K562 (cell line): ENCODE results near the gene CISD2. TPM values are rescaled to one million over a fixed set of nuclear protein-coding genes. Genes with fewer than 3 reads are reported as not detected.
"Not testable (repeated sequence)": the region's sequence is repeated elsewhere in the genome, so short reads cannot be mapped to it uniquely, and the experiment has no call there.

Experiments
- ATAC-seq: fragments of 200-7000 bp; cut with Tn5 transposase; 3 replicates; pipeline ENCODE4 v1.9.1; 2020; ENCODE audit warnings: moderate library complexity
- BruUV-seq: library from RNA; stranded (reverse); fragments of 400-500 nt; replicated peaks from 2 replicates; lab custom pipeline; 2021; lab: Mats Ljungman, UMichigan
- CTCF ChIA-PET: fragments of 300-600 bp; formaldehyde crosslinking; extraction: SDS; loops from one replicate; lab custom pipeline; 2021; ENCODE audit warnings: low intra/inter-chr PET ratio; lab: Yijun Ruan, JAX
- POLR2A ChIA-PET: fragments of 300-600, 350-650 bp; sonication (Branson Sonifier 250); formaldehyde crosslinking; extraction: SDS; loops from one replicate; lab custom pipeline; 2021; ENCODE audit warnings: antibody characterized with exemption, inconsistent platforms; lab: Yijun Ruan, JAX
- DNase-seq, 4 experiments: peaks; one replicate each; pipeline versions ENCODE4 v3.0.0 to v3.0.0-alpha.2; 2011 to 2018; ENCODE audit warnings: low spot score in 3 of 4, mixed read lengths in 3 of 4; ENCODE audit errors: extremely low read depth in 1 of 4
- FAIRE-seq: peaks from 2 replicates; lab custom pipeline; 2011; peaks lifted over from hg19 to GRCh38; lab: Jason Lieb, UNC
- H2AFZ ChIP-seq: 2 replicates; pipeline ENCODE4 v1.6.0; 2011; ENCODE audit warnings: low read depth, low read length, control low read depth, inconsistent platforms
- H3K27ac ChIP-seq: fragments of 200-600 bp; 3 replicates; pipeline ENCODE4 v1.8.0; 2011; ENCODE audit warnings: low read depth, mild to moderate bottlenecking, control low read depth, inconsistent platforms, low read length, moderate library complexity, mixed read lengths; ENCODE audit errors: extremely low read depth
- H3K27me3 ChIP-seq, 2 experiments: fragments of 300-600 bp in 1 of 2; 2 replicates in 1 of 2; 3 replicates in 1 of 2; pipeline versions ENCODE4 v1.6.0 to v1.8.0; 2011; ENCODE audit warnings: inconsistent platforms in 2 of 2, low read length in 2 of 2, mild to moderate bottlenecking in 1 of 2, mixed read lengths in 1 of 2, moderate library complexity in 1 of 2; ENCODE audit not compliant: control insufficient read depth in 2 of 2, insufficient read depth in 2 of 2
- H3K36me3 ChIP-seq: fragments of 300-600 bp; 3 replicates; pipeline ENCODE4 v1.8.0; 2011; ENCODE audit warnings: mild to moderate bottlenecking, low read length, inconsistent platforms; ENCODE audit not compliant: control insufficient read depth, insufficient read depth
- H3K4me1 ChIP-seq, 2 experiments: fragments of 200-600 bp in 1 of 2; replicated peaks in 1 of 2; 2 replicates in 1 of 2; 3 replicates in 1 of 2; pipeline versions ENCODE4 v1.5.1 to v1.8.0; 2011; ENCODE audit warnings: inconsistent platforms in 2 of 2, low read length in 2 of 2, mild to moderate bottlenecking in 1 of 2, mixed read lengths in 1 of 2, moderate library complexity in 1 of 2; ENCODE audit not compliant: control insufficient read depth in 2 of 2, insufficient read depth in 2 of 2
- H3K4me2 ChIP-seq: 2 replicates; pipeline ENCODE4 v1.6.1; 2011; ENCODE audit warnings: low read length, control low read depth, inconsistent platforms, mixed read lengths; ENCODE audit not compliant: insufficient read depth
- H3K4me3 ChIP-seq: fragments of 200-600 bp; sonication (generic), shearing (Covaris generic); 2 replicates; pipeline ENCODE4 v1.5.1; 2016; ENCODE audit warnings: control low read depth, inconsistent platforms
- H3K79me2 ChIP-seq: fragments of 200-600 bp; 3 replicates; pipeline ENCODE4 v1.8.0; 2011; ENCODE audit warnings: low read length, inconsistent platforms; ENCODE audit not compliant: control insufficient read depth, insufficient read depth
- H3K9ac ChIP-seq, 2 experiments: 2 replicates each; pipeline versions ENCODE4 v1.6.0 to v1.6.1; 2011; ENCODE audit warnings: low read depth in 2 of 2, low read length in 2 of 2, control low read depth in 1 of 2, inconsistent platforms in 1 of 2, mild to moderate bottlenecking in 1 of 2, mixed read lengths in 1 of 2; ENCODE audit not compliant: insufficient read depth in 1 of 2
- H3K9me1 ChIP-seq: one replicate; pipeline ENCODE4 v1.6.0; 2011; ENCODE audit warnings: inconsistent platforms, mild to moderate bottlenecking, low read length, moderate library complexity; ENCODE audit not compliant: control insufficient read depth, insufficient read depth
- H3K9me3 ChIP-seq: replicated peaks from 2 replicates; pipeline ENCODE4 v1.5.1; 2011; ENCODE audit warnings: low read depth, low read length, inconsistent platforms; ENCODE audit not compliant: control insufficient read depth, insufficient read depth
- H4K20me1 ChIP-seq: replicated peaks from 2 replicates; pipeline ENCODE4 v1.6.1; 2011; ENCODE audit warnings: low read length, inconsistent platforms, mixed read lengths; ENCODE audit not compliant: control insufficient read depth, insufficient read depth
- CBFA2T3 ChIP-seq: fragments of 450-650 bp; IDR thresholded peaks from 2 replicates; pipeline ENCODE4 v1.6.1; 2017
- RCOR1 ChIP-seq, 2 experiments: IDR thresholded peaks; 2 replicates each; pipeline ENCODE4 v1.6.1; 2012; ENCODE audit warnings: low read depth in 2 of 2, low read length in 2 of 2, borderline replicate concordance in 1 of 2, improper control_type of control experiment in 1 of 2
- WGBS: fragments of 100-300 bp; shearing (Covaris generic); methylation state at CpG from one replicate; pipeline ENCODE4 v1.1.6; 2016; ENCODE audit warnings: low coverage, mixed read lengths; ENCODE audit not compliant: insufficient coverage; ENCODE audit errors: missing lambda C conversion rate; 5-methylcytosine and 5-hydroxymethylcytosine counted together
- in situ Hi-C: fragments of 300-500 bp; cut with MboI; formaldehyde crosslinking; loops from 4 replicates; pipeline ENCODE4 v1.15.0; 2018; ENCODE audit warnings: inconsistent platforms, mixed read lengths
- intact Hi-C: fragments of 100-400 bp; cut with micrococcal nuclease; formaldehyde crosslinking; loops from 2 replicates; pipeline ENCODE4 v1.14.2; 2022
- polyA plus RNA-seq, 8 experiments: library from polyadenylated mRNA; depleted of rRNA in 4 of 8; stranded (reverse) in 5 of 8; unstranded in 3 of 8; fragments of >200 nt; fragmentation: Nextera tagmentation in 2 of 8; fragmentation: Illumina TruSeq in 1 of 8; extraction: Ambion mirVana in 2 of 8; extraction: Trizol in 1 of 8; gene quantifications; 2 replicates each; pipeline versions ENCODE4 v1.2.1 to v1.2.3, GENCODE V29; 2011 to 2014; ENCODE audit warnings: inconsistent platforms in 1 of 8, missing spikeins in 1 of 8
- total RNA-seq, 7 experiments: library from RNA; depleted of rRNA in 6 of 7; stranded (reverse); fragments of >200 nt in 6 of 7; fragmentation: Illumina TruSeq in 2 of 7; extraction: Trizol in 2 of 7; gene quantifications; 2 replicates each; pipeline versions ENCODE4 v1.2.1 to v1.2.3, GENCODE V29; 2011 to 2021; ENCODE audit warnings: low replicate concordance in 1 of 7
- TF ChIP-seq, protein P1 (sequence below), 2 experiments: fragments of 450-650 bp in 1 of 2; sonication (generic) in 1 of 2; formaldehyde crosslinking in 1 of 2; IDR thresholded peaks in 1 of 2; conservative IDR thresholded peaks in 1 of 2; 2 replicates each; pipeline versions ENCODE4 v1.6.1 to v1.8.1; 2016 to 2023; ENCODE audit warnings: mild to moderate bottlenecking in 2 of 2, moderate library complexity in 2 of 2, inconsistent platforms in 1 of 2, missing genetic modification reagents in 1 of 2

CISD2 gene
- total and polyA plus RNA-seq, 9 of the 15 experiments (the other 6 are each of a cell fraction or from before 2014, with no cell fraction given), result 37.8 to 91.4 (median 59.8) TPM

DNA sequence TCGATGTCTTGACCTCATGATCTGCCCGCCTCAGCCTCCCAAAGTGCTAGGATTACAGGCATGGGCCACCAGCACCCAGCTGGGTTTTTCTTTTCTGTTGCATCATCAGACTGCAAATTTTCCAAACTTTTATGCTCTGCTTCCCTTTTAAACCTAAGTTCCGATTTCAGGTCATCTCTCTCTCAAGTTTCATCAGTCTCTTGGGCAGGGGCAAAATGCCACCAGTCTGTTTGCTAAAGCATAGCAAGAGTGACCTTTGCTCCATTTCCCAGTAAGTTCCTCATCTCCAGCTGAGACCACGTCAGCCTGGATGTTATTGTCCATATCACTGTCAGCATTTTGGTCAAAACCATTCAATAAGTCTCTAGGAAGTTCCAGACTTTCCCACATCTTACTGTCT is 9.6 kb downstream of the CISD2 start:
- H3K9me3 ChIP-seq, result peaks cover 22% of the 10 kb centered on the region
- BruUV-seq, H3K4me1 ChIP-seq, H2AFZ ChIP-seq, POLR2A ChIA-PET, CTCF ChIA-PET, intact Hi-C loops, in situ Hi-C loops, H3K27me3 ChIP-seq, FAIRE-seq, H4K20me1 ChIP-seq, H3K9me1 ChIP-seq, H3K9ac ChIP-seq, ATAC-seq, H3K4me2 ChIP-seq, H3K27ac ChIP-seq, DNase-seq, H3K4me3 ChIP-seq: not testable (repeated sequence)
- H3K79me2 ChIP-seq, result peaks cover 71% of the 10 kb centered on the region
- WGBS, result 79% methylated on average over 2 of the region's 4 CpGs
- peaks cover 45% of the 10 kb centered on the region for H3K36me3 ChIP-seq
- TF ChIP-seq, protein P1, sequence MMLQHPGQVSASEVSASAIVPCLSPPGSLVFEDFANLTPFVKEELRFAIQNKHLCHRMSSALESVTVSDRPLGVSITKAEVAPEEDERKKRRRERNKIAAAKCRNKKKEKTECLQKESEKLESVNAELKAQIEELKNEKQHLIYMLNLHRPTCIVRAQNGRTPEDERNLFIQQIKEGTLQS (IDR thresholded peaks at IDR 0.05), result peak; percentile 48; the same call in 1 of the 2 replicates
- TF ChIP-seq, protein P1 (CRISPR knock-in tag; conservative IDR thresholded peaks at IDR 0.05), result not testable (repeated sequence)

DNA sequence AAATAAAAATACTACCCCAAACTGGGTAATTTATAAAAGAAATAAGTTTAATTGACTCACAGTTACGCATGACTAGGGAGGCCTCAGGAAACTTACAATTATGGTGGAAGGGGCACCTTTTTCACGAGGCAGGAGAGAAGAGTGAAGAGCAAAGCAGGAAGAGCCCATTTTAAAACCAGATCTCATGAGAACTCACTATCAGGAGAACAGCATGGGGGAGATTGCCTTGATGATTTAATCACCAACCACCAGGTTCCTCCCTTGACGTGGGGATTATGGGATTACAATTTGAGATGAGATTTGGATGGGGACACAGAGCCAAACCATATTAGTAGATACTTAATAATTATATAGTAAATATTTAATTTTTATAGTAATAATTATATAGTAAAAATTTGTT is 10.1 kb downstream of the CISD2 start:
- H3K27ac ChIP-seq, result no peak overlapping the region
- H3K9me1 ChIP-seq, result no peaks in the 10 kb centered on the region
- no peak overlapping the region for H3K9ac ChIP-seq
- BruUV-seq, result no TSS peak
- TF ChIP-seq CBFA2T3 (peak; percentile 32; the same call in 1 of the 2 replicates), RCOR1 (IDR thresholded peaks at IDR 0.05; ENCODE audit: borderline replicate concordance in 1 of 2, low read depth in 2 of 2, low read length in 2 of 2) (no peak)
- TF ChIP-seq, all 486 proteins: peak for 1
- no peak overlapping the region for H3K4me2 ChIP-seq
- intact Hi-C loops, result no loop called here
- H2AFZ ChIP-seq, result no peak overlapping the region
- in situ Hi-C loops, result no loop called here
- no peaks in the 10 kb centered on the region for H4K20me1 ChIP-seq
- H3K9me3 ChIP-seq, result peaks cover 22% of the 10 kb centered on the region
- no peak overlapping the region for H3K4me3 ChIP-seq
- no peaks in the 10 kb centered on the region for H3K27me3 ChIP-seq
- H3K36me3 ChIP-seq, result peaks cover 40% of the 10 kb centered on the region
- CTCF ChIA-PET, result no interaction called here
- 67% methylated on average over 3 of the region's 3 CpGs for WGBS
- H3K79me2 ChIP-seq, result peaks cover 71% of the 10 kb centered on the region
- ATAC-seq (no peak), FAIRE-seq (no peak), DNase-seq (no peak)
- POLR2A ChIA-PET, result no interaction called here
- H3K4me1 ChIP-seq, result peaks cover 0 to 7% of the 10 kb centered on the region in 2 experiments; a peak in 2 of 5 replicates
